GOT3 (cell line): ENCODE results near the gene IGSF8.
A peak's percentile ranks its signal among the peaks of the same experiment; 100 is the strongest.

Experiments used
- DNase-seq: peaks from one replicate; lab custom pipeline; 2025; ENCODE audit warnings: mixed read lengths; lab: John Stamatoyannopoulos, UW

Gene IGSF8

GRCh38 chr1:160103658-160104408, 5.4 kb upstream of the IGSF8 start:
- DNase-seq: no peak

DNA sequence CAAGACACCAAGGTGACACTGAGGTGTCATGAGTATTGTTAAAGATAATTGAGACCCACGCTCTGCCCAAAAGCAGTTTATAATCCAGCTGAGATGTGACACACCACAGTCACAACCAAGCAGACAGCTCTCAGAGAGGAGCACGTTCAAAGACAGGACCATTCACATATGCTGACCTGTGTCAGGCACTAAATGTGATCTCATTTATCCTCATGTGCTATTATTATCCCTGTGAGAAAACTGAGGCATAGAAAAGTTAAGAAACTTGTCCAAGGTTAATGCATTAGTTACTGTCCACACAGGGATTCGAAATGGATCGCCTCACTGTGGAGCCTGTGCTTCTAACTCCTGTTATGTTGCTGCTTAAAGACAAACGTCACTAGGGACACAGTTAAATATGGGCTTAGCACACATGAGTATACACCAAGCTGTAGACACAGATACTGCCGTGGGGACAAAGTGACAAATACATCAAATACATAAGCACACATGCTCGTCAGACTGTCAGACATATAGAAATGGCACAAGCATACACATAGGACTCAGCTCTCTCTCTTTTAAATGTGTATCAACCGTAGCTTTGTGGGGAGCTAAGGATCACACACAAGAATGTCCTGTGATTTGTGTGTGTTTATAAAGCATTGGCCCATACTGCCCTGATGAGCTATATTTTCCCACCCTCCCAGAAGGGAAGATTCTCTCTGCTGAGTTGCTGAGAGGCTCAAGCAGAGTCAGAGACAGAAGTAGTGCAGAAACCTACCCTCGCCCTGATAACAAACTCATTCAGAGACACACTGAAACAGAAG, 3.5 kb upstream of the IGSF8 start:
- DNase-seq: no peak

- DNase-seq: no peak
Observed at GRCh38 chr1:160101037-160101716, 2.8 kb upstream of the IGSF8 start.

DNA sequence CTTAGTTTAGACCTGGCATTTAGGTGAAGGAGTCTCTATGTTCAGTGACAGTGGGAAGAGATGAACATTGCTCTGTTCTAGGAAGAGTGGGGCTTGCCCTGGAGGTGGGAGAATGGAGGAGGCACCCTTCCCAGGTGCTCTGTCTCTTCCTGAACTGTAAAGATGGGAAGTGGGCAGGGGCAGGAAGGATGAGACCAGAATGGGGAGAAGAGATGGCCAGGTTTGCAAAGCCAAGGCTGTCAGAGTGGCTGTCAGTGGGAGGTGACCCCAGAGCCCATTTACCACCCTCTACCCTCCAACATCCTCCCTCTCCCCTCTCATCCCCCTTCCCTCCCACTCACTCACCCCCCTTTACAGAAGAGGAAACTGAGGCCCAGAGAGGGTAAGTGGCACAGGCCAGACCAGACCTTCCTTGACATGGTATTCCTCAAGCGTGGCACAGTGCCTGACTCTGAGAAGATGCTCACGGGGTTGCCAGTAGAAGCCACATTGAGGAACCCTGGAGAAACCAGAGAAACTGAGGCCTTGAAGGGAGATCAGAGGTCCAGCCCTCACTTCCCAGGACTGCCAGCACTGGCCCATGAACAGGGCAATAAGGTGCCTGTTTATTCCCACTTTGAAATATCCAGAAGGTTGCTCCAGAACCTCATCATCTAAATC, 1.4 kb upstream of the IGSF8 start:
- DNase-seq: no peak

DNA sequence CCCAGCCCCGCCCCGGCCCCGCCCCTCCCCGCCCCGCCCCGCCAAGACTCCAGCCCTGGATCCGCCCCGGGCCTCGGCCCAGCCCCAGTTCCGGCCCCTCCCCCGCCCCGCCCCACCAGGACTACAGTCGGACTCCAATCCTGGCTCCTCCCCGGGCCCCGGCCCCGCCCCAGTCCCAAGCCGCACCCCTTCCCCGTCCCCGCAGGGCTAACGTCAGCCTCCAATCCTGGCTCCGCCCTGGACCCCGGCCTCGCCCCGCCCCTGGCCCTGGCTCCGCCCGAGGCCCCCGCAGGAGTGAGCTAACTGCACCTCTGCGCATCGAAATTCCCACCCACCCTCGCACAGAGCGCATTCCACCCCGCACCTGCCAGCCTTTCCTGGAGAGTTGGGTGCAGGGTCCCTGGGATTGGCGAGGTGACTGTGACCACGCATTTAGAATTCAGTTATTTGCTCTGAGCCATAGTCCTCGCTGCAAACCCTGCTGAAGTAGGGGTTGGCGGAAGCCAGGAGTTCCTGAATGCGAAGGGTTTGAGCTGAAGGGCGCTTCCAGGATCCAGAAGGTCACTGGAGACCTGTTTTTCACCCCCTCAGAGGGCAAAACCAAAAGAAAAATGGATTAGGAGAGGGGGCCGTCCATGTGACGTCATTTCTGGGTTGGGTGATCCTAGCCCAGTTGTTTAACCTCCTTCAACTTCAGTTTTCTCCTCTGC, 588 bp upstream of the IGSF8 start:
- DNase-seq: peak; percentile 83

- DNase-seq: no peak
Observed at GRCh38 chr1:160097151-160097910, 1.1 kb downstream of the IGSF8 start.

DNA sequence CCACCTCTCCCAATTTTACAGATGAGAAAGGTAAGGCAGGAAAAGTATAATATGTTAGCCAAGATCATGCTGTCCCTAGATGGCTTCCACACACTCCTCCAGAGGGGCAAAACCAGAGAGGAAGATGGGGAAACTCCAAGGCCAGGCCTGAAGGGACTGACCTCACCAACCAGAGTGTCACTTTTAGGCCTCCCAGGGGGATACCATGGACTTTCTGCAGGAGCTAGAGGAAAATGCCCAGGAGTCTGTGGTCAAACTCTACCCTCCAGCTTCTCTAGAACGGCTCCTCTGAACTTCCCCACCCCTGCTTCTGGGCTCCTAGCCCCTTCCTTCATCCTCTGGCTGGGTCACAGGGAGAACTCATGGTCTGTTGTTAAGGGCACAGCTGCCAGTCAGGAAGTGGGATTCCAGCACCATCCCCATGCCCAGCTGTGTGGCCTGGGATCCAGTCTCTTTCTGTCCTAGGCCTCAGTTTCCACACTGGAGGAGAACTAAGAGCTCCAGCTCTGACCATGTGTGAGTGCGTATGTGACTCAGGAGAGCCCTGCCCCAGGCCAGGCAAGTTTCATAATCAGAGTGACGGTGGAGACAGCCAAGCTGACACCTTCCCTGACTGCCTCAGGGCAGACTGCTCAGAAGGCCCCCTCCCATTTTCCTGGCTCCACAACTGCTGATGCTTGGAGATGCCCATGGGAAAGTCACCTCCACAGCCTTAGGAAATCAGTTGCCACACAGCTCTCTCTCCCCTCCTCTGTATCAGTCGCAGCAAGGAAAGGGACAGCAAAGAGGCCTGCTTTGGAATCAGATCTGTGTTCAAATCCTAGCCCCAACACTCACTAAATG, 1.9 kb downstream of the IGSF8 start:
- no peak for DNase-seq

DNA sequence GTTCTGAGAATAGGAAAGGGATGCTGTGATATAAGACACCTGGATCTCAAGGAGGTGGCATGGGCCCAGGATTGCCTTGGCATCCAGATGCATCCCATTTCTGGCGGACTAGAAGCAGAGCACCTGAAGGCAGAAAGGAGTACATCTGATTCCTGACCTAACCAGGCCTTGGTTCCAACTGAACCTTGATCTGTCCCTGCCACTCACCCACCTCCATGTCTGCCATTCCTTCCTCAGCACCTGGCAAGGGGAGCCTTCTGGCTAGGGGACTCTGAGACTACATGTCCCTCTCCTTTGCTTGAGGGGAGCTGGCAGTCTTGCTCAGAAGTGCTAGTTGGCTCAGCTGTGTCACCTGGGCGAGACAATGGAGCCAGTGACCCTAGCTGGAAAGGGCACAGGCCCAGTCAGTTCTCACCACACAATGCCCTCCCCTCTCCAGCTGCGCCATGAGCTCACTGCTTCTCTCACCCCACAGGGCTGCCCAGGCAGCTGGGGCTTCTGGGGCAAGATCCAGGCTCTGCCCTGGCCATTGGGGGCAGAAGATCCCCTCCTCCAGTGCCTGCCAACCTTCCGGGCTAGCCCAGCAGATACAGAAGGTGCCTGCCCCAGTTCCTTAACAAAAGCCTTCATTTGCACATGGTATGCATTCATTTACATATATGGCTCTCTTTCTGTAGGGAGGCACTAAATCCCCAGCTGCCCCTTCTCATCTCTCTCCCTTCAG, 2.9 kb downstream of the IGSF8 start:
- no peak for DNase-seq

GRCh38 chr1:160094806-160095205, 3.6 kb downstream of the IGSF8 start:
- no peak for DNase-seq

- DNase-seq: no peak
Observed at GRCh38 chr1:160094291-160094625, 4.2 kb downstream of the IGSF8 start.

GRCh38 chr1:160093624-160094290, 4.7 kb downstream of the IGSF8 start:
- no peak for DNase-seq

- no peak for DNase-seq
Observed at GRCh38 chr1:160093069-160093395, 5.4 kb downstream of the IGSF8 start.

DNA sequence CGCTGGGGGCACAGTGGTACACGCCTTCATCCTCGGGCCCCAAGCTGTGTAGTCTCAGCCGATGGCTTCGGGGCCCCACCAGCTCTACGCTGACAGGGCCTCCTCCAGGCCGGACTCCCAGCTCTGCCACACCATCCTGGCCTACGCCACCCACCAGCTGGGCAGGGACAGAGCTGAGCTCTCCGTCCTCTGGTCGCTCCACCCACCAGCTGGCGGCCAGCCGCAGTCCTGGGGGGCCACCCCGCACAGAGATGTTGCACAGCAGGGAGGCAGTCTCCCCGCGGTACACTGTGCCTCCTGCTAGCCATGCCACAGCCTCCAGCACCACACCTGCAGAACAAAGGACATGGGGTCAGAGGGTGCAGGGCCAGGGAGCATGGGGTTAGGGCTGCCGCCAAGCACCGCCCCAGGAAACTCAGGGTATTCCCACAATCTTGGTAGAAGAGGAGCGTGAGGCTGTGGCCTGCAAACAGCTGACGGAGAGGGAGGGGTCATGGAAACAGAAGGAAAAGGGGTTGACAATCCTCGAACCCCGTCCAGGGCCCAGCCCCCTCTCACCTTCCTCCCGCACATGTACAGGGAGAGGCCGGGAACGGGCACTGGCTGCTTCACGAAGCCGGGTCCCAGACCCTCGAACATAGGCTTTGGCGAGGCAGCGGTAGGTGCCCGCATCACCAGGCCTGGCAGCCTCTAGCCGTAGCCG, 5.9 kb downstream of the IGSF8 start:
- DNase-seq: no peak

DNA sequence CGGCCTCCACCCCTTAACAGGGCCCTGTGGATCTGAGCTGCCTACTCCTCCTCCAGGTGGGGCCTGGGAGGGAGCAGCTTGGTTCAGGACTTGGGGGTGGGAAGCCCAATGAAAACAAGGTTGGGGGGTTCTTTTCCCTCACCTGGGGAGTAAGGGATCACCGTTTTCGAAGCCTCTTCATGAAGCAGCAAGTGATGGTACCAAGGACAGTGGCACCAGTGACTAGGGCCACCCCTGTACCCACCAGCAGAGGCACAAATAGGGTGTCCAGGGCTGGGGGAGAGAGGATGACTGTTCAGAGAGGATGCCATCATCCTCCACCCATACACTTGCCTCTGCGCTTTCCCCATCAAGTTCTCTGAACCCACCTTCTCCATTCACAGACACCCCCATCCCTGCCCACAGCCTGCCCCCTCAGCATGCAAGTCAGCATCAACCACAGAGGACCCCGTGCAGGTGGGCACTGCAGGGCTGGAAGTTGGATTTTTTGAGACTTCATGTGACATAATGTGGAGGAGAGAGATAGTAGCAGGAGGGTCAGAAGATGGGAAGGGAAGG, 6.7 kb downstream of the IGSF8 start:
- no peak for DNase-seq

DNA sequence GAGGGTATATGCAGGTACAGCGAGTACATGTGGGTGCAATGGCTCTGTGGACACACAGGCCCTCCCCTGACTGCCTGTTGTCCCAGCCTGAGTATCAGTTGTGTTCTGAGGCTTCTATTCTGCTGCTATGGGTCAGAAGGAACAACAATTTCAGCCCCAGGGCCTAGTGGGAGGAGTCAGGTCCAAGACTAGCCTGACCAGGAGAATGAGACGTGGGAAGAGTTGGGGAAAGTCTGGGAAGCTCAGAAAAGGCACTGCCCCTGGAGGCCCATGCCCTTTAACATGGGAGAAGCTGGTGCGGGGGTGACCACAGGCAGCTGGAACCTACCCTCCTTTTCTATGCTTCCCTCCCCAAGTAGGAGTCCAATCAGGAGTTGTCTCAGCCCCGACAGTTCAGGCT, 7.7 kb downstream of the IGSF8 start:
- DNase-seq: no peak

DNA sequence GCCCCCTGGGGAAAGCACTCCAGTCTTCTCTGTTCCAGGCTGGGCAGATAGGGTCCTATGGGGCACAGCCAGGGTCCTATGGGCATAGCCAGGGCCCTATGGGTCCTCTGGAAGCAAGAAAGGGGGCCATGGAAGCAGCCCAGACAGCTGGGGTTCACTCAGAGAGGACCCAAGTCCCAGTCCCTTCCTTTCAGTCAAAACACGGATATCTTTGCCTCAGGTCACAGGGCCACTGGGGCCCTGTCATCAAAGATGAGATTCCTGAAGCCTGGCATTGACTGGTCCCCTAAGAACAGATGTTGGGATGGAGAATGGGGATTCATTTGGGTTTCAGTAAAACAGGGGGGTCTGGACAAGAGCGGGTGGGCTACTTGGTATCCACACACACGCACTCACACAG, 8.5 kb downstream of the IGSF8 start:
- no peak for DNase-seq

- no peak for DNase-seq
Observed at GRCh38 chr1:160087118-160087662, 11.2 kb downstream of the IGSF8 start.

DNA sequence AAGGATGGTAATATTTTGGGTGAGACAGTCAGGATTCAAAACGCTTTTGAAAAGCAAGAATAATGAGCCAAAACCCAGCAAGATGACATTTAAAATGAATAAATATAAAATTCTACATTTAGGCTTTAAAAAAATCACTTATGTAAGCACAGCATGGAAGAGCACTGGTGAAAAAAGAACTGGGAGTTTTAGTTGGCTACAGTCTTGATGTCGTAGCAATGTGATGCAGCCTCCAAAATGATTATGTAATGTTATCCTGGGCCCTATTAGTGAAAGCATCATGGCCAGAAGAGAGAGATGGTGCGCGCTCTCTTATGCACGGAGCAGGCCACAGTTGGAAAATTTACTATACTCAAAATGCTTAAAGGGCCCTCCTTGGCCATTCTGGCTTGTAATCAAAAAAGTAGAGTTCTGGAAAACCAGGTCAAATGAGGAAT, 11.9 kb downstream of the IGSF8 start:
- DNase-seq: no peak
